HG02759 (cell line): ENCODE measurements around the gene BSND.

ENCODE experiments used
- ATAC-seq: cut with Tn5 transposase; IDR thresholded peaks from one replicate; pipeline ENCODE4 v1.9.1; 2021; ENCODE audit warnings: mild to moderate bottlenecking, moderate library complexity; ENCODE audit not compliant: unreplicated experiment

Gene BSND

DNA sequence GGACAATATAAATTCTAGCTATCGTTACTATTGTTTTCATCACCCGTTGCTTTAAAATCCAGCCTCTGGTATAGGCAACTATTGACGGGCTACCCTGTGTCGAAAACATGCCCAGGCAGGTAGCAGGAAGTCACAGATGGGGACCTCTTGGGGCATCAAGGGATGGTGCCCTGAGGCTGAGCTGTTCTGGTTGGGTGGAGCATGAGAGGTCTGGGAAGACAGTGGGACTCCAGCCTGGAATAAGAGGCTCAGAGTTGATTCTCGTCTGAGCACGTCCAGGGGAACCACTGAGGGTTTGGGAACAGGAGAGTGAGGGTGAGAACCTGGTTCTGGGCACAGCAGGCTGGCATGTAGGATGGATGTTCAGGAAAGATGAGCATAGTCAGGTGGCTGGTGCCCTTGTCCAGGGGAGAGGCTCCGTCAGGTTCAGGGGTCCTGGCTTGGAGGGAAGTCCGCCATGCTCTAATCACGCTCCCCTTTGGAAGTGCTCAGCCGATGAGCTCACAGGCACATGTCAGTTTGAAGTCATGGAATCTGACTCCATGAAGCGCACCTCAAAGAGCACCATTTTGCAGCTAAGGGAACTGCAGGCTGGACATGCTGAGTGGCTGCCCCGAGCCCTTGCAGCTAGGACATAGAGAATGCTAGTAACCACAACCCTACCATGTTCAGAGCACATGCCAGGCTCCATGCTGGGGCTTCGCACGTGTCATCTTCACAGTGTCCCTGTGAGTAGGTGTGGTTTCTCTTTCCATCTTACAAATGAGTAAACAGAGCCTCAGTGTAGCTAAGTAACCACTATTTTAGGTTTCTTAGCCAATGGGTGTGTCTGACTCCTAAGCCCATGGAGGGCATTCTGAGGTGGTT lies 61.6 kb downstream of the BSND start:
- no peak for ATAC-seq

DNA sequence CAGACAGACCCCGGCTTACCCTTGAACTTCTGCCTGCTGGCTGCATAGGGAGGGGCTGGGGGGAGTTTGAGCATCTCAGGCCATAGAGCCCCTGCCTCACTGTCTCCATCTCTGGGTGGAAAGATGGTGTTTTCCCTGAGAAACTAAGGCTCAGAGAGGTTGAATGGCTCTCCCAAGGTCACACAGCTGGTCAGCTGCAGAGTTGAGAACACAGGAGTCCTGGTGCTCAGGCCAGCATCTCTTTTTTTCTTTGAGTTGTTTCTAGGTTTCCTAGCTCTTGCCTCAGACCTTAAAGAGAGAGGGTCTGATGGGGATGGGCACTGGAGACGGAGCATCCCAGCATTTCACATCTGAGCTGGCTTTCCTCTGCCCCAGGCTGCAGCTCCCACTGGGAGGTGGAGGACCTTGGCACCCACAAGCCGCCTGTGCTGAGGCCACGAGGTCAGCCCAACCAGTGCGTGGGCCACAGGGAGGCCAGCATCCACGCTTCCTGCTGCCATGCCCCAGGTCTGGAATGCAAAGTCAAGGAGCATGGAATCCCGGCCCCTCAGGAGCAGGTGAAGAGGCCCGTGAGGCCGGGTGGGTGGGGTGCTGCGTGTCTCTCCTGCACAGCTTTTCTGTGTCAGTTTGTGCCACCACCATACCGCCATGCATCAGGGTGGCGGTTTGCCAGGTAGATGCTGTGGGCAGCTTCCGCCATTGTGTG lies 62.4 kb downstream of the BSND start:
- no peak for ATAC-seq
